Type B pancreatic cell (in vitro differentiated cells): Measurements from ENCODE around the gene CRHR1. TPM values are rescaled to one million over a fixed set of nuclear protein-coding genes. Genes with fewer than 3 reads are reported as not detected.
"Not testable (repeated sequence)": the region's sequence is repeated elsewhere in the genome, so short reads cannot be mapped to it uniquely, and the experiment has no call there.

Experiments used
- DNase-seq: peaks from one replicate; pipeline ENCODE4 v3.0.0; 2021; ENCODE audit warnings: mixed read lengths; ENCODE audit not compliant: unreplicated experiment; ENCODE audit errors: extremely low spot score
- H3K27ac Mint-ChIP-seq: 2 replicates; pipeline ENCODE4 v1.8.0; 2021; ENCODE audit warnings: mild to moderate bottlenecking, mixed read lengths
- H3K27me3 Mint-ChIP-seq: 2 replicates; pipeline ENCODE4 v1.8.0; 2021; ENCODE audit warnings: mixed read lengths
- H3K36me3 Mint-ChIP-seq: 2 replicates; pipeline ENCODE4 v1.8.0; 2021; ENCODE audit warnings: mixed read lengths
- H3K4me1 Mint-ChIP-seq: one replicate; pipeline ENCODE4 v1.8.0; 2021; ENCODE audit warnings: mixed read lengths; ENCODE audit not compliant: unreplicated experiment
- H3K4me3 Mint-ChIP-seq: 2 replicates; pipeline ENCODE4 v1.8.0; 2021; ENCODE audit warnings: mild to moderate bottlenecking, mixed read lengths
- H3K9me3 Mint-ChIP-seq: 2 replicates; pipeline ENCODE4 v1.8.0; 2021; ENCODE audit warnings: mixed read lengths
- total RNA-seq: library from RNA; stranded (reverse); gene quantifications from 2 replicates; pipeline ENCODE4 v1.2.1, GENCODE V29; 2021; ENCODE audit warnings: low replicate concordance
- TF ChIP-seq, protein P1 (sequence below): fragments of 200-600 bp; sonication (generic); conservative IDR thresholded peaks from 2 replicates; pipeline ENCODE4 v1.5.0; 2021; ENCODE audit warnings: antibody characterized with exemption, mild to moderate bottlenecking

CRHR1 gene
- total RNA-seq, 1 donor from 2014 or later = 0.43 TPM

DNA sequence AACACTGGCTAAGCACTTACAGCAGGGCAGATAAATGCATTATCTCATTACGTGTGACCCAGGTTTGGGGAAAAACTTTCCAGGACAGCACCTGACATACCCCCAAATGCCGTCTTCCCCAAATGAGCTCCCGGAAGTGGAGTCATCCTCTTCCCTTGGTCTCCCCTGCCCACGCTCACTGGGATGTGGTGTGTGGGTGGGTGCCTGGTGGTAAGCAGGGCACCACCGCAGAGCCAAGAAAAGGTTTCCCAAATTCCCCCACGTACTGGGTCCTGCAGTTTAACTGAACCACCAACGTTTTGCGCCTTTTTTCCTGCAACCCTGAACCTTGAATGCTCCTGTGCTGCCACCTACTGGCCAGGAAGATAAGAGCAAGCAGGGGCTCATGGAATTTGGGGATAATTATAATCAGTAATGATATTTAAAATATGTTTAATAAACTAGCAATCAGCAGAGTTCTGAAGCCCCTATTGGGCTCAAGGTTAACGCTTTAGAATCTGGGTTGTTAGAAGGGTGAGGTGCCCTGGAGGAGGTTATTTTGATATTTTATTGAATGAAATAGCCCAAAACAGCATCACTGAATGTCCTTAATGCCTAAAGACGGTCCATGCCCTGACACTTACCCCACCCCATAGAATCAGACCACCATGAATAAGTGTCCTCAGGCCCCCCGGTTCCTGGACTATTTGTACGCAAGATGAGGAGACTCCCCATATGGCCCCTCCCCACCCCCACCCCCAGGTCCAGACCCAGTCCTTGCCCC is 68.6 kb downstream of the CRHR1 start:
- peaks cover under 1% of the 10 kb centered on the region for H3K9me3 Mint-ChIP-seq
- H3K4me1 Mint-ChIP-seq = no peaks in the 10 kb centered on the region
- no peak for DNase-seq
- H3K27ac Mint-ChIP-seq = no peak overlapping the region
- no peaks in the 10 kb centered on the region for H3K36me3 Mint-ChIP-seq
- no peak overlapping the region for H3K4me3 Mint-ChIP-seq
- TF ChIP-seq, protein P1, sequence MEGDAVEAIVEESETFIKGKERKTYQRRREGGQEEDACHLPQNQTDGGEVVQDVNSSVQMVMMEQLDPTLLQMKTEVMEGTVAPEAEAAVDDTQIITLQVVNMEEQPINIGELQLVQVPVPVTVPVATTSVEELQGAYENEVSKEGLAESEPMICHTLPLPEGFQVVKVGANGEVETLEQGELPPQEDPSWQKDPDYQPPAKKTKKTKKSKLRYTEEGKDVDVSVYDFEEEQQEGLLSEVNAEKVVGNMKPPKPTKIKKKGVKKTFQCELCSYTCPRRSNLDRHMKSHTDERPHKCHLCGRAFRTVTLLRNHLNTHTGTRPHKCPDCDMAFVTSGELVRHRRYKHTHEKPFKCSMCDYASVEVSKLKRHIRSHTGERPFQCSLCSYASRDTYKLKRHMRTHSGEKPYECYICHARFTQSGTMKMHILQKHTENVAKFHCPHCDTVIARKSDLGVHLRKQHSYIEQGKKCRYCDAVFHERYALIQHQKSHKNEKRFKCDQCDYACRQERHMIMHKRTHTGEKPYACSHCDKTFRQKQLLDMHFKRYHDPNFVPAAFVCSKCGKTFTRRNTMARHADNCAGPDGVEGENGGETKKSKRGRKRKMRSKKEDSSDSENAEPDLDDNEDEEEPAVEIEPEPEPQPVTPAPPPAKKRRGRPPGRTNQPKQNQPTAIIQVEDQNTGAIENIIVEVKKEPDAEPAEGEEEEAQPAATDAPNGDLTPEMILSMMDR = peak; percentile 98
- peaks cover 34% of the 10 kb centered on the region for H3K27me3 Mint-ChIP-seq

DNA sequence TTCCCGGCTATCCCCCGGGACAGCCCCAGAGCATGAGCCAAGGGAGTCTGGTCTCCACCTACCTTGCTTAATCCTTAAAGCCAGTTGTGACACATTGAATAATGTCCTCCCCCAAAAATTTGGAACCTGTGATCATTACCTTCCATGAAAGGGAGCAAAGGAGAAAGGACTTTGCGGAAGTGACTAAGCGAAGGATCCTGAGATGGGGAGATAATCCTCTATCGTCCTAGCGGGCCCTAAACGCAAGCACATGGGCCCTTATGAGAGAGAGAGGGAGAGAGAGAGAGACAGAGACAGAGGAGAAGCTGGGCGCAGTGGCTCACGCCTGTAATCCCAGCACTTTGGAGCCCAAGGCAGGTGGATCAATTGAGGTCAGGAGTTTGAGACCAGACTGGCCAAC is 70.1 kb downstream of the CRHR1 start:
- Mint-ChIP-seq H3K9me3 (peaks cover 5% of the 10 kb centered on the region), H3K4me3 (no peak overlapping the region), H3K36me3 (no peaks in the 10 kb centered on the region), H3K4me1 (no peaks in the 10 kb centered on the region), H3K27ac (no peak overlapping the region), H3K27me3 (peaks cover 40% of the 10 kb centered on the region)
- DNase-seq = no peak
- TF ChIP-seq, protein P1 = no peak

DNA sequence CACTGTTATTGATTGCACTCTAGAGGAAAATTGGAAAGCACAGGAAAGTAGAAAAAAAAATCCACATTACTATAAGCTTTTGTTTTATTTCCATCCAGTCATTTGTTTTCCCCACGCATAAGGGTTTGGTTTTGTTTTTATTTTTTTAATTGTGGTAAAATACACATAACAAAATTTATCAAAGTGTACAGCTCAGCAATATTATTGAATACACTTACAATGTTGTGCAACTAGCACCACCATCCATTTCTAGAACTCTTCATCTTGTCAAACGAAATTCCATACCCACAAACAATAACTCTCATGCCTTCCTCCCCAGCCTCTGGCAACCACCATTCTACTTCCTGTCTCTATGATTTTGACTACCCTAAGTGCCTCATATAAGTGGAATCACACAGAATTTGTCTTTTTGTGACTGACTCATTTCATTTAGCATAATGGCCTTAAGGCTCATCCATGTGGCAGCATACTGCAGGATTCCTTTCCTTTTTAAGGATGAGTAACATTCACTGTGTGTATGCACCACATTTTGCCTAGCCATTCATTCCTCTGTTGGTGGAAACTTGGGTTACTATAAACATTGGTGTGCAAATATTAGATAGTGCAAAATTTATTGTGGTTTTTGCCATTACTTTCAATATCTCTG is 71.7 kb downstream of the CRHR1 start:
- TF ChIP-seq, protein P1 = no peak
- H3K4me3 Mint-ChIP-seq = no peak overlapping the region
- no peak overlapping the region for H3K27ac Mint-ChIP-seq
- H3K9me3 Mint-ChIP-seq = peaks cover 5% of the 10 kb centered on the region
- H3K27me3 Mint-ChIP-seq = peaks cover 38% of the 10 kb centered on the region
- DNase-seq = no peak
- no peaks in the 10 kb centered on the region for H3K4me1 Mint-ChIP-seq
- no peaks in the 10 kb centered on the region for H3K36me3 Mint-ChIP-seq

DNA sequence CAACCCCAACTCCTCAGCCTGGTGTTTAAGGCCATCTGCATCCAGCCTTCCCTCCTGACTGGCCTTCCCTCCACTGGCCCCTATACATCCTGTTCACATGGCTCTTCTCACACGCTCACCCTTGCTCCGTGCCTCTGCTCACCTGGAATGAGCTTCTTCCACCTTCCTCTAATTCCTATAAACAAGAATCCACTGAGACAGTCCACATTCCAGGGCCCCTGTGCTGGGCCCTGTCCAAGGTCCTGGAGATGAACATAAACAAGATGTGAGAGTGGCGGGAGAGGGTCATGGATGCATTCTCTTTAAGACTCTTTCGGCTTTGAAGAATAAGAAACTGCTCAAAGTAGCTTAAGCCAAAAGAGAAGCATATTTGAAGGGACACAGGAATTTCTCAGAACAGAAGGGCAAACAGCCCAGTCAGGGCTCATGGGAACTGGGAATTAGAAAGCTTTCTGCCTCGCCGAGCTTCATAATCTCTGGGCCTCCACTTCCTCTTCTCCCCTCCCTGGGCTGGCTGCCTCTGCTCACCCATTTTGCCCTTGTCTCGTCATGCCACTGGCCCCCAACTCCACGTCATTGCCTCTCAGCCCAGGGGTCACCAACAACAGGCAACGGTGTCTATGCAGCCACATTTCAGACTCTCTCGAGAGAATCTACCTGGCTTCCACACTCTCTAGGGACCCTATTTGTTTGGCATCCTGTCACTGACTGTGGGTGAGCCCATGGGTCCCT is 74.0 kb downstream of the CRHR1 start:
- Mint-ChIP-seq H3K4me1 (no peaks in the 10 kb centered on the region), H3K9me3 (peaks cover 5% of the 10 kb centered on the region), H3K27ac (no peak overlapping the region), H3K27me3 (peaks cover 33% of the 10 kb centered on the region), H3K4me3 (no peak overlapping the region), H3K36me3 (no peaks in the 10 kb centered on the region)
- TF ChIP-seq, protein P1 = no peak
- no peak for DNase-seq

DNA sequence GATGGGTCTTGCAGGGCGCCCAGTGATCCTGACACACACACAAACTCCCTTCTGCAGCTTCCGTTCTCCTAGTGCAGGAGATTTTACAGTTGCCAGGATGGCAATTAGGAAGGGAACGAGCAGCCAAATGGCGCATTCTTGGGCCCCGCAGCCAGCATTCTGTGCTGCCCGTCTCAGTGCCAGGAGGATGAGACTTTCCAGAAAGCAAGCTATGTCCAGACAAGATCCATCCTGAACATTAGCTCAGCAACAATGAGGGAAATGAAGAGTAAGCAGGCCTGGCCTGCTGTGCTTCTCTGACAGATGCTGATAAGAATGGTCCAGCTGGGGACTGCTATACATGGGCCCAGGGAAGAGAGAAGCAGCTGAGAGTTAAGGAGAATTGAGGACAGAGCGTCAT is 77.0 kb downstream of the CRHR1 start:
- no peak overlapping the region for H3K27ac Mint-ChIP-seq
- no peak overlapping the region for H3K4me3 Mint-ChIP-seq
- no peak for DNase-seq
- peaks cover 5% of the 10 kb centered on the region for H3K9me3 Mint-ChIP-seq
- no peaks in the 10 kb centered on the region for H3K36me3 Mint-ChIP-seq
- H3K27me3 Mint-ChIP-seq = peaks cover 49% of the 10 kb centered on the region
- no peaks in the 10 kb centered on the region for H3K4me1 Mint-ChIP-seq
- TF ChIP-seq, protein P1 = no peak

DNA sequence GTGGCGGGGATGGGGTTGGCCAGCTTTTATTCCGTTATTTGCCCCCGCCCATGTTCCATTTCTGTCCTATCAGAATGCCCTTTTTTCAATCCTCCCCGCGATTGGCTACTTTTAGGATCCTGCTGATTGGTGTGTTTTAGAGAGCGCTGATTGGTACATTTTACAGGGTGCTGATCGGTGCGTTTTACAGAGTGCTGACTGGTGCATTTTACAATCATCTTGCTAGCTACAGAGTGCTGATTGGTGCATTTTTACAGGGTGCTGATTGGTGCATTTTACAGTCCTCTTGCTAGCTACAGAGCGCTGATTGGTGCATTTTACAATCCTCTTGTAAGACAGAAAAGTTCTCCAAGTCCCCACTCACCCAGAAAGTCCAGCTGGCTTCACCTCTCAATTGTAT is 78.0 kb downstream of the CRHR1 start:
- not testable (repeated sequence) for H3K4me3 Mint-ChIP-seq, H3K9me3 Mint-ChIP-seq, DNase-seq, H3K27ac Mint-ChIP-seq, H3K36me3 Mint-ChIP-seq, H3K4me1 Mint-ChIP-seq
- peaks cover 54% of the 10 kb centered on the region for H3K27me3 Mint-ChIP-seq
